HG03095 (cell line): ENCODE measurements around the gene ATP2A3.
"Not testable (repeated sequence)": the region's sequence is repeated elsewhere in the genome, so short reads cannot be mapped to it uniquely, and the experiment has no call there.

Experiments used
- ATAC-seq: cut with Tn5 transposase; IDR thresholded peaks from one replicate; pipeline ENCODE4 v1.9.1; 2021; ENCODE audit warnings: moderate library complexity; ENCODE audit not compliant: unreplicated experiment

The ATP2A3 gene

GRCh38 chr17:3992370-3992769 is 28.1 kb upstream of the ATP2A3 start:
- no peak for ATAC-seq

- ATAC-seq: not testable (repeated sequence)
Observed at GRCh38 chr17:3991699-3992098, 27.5 kb upstream of the ATP2A3 start.

GRCh38 chr17:3990386-3991127 is 26.3 kb upstream of the ATP2A3 start:
- ATAC-seq: no peak

- ATAC-seq: no peak
Observed at GRCh38 chr17:3989041-3989886, 25.0 kb upstream of the ATP2A3 start.

- no peak for ATAC-seq
Observed at GRCh38 chr17:3988297-3989040, 24.2 kb upstream of the ATP2A3 start.

- no peak for ATAC-seq
Observed at GRCh38 chr17:3986939-3987335, 22.7 kb upstream of the ATP2A3 start.

- no peak for ATAC-seq
Observed at GRCh38 chr17:3986270-3986938, 22.2 kb upstream of the ATP2A3 start.

GRCh38 chr17:3985846-3986245 is 21.6 kb upstream of the ATP2A3 start:
- no peak for ATAC-seq

- no peak for ATAC-seq
Observed at GRCh38 chr17:3983606-3984484, 19.6 kb upstream of the ATP2A3 start.

GRCh38 chr17:3982541-3983017 is 18.3 kb upstream of the ATP2A3 start:
- ATAC-seq: no peak

- no peak for ATAC-seq
Observed at GRCh38 chr17:3982113-3982512, 17.9 kb upstream of the ATP2A3 start.

GRCh38 chr17:3981455-3981854 is 17.2 kb upstream of the ATP2A3 start:
- no peak for ATAC-seq

- no peak for ATAC-seq
Observed at GRCh38 chr17:3980381-3981014, 16.3 kb upstream of the ATP2A3 start.

GRCh38 chr17:3979290-3979611 is 15.0 kb upstream of the ATP2A3 start:
- ATAC-seq: no peak

- ATAC-seq: no peak
Observed at GRCh38 chr17:3978421-3979289, 14.4 kb upstream of the ATP2A3 start.

GRCh38 chr17:3977387-3977786 is 13.2 kb upstream of the ATP2A3 start:
- no peak for ATAC-seq

- ATAC-seq: no peak
Observed at GRCh38 chr17:3976675-3977171, 12.5 kb upstream of the ATP2A3 start.

GRCh38 chr17:3974980-3975379 is 10.7 kb upstream of the ATP2A3 start:
- no peak for ATAC-seq
